ENCODE data around the gene DNAH14.

DNA sequence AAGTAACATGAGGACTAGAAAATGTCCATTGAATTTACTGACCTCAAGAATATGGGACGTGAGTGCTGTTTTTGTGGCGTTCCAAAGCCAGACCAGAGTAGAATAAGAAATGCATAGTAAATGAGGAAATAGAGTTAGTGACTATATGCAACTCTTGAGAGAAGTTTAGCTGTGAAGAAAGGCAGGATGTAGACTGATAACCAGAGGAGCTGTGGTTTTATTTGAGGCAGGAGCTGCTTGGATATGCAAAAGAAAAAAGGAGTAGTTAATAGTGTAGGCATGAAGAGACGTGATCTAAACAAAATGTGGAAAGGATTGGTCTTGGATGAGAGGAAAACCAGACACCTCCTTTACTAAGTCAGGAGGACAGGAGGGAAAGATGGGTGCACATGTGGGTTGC, 28.2 kb downstream of the DNAH14 start:
- TF ChIP-seq, protein P1, sequence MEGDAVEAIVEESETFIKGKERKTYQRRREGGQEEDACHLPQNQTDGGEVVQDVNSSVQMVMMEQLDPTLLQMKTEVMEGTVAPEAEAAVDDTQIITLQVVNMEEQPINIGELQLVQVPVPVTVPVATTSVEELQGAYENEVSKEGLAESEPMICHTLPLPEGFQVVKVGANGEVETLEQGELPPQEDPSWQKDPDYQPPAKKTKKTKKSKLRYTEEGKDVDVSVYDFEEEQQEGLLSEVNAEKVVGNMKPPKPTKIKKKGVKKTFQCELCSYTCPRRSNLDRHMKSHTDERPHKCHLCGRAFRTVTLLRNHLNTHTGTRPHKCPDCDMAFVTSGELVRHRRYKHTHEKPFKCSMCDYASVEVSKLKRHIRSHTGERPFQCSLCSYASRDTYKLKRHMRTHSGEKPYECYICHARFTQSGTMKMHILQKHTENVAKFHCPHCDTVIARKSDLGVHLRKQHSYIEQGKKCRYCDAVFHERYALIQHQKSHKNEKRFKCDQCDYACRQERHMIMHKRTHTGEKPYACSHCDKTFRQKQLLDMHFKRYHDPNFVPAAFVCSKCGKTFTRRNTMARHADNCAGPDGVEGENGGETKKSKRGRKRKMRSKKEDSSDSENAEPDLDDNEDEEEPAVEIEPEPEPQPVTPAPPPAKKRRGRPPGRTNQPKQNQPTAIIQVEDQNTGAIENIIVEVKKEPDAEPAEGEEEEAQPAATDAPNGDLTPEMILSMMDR (IDR thresholded peaks at IDR 0.05 in 4 of 5, conservative IDR thresholded peaks at IDR 0.05 in 1 of 5): no peak
- TF ChIP-seq POLR2A (IDR thresholded peaks at IDR 0.05): no peak
